GM10248 (cell line): ENCODE measurements around the gene CLEC2B.
A peak's percentile ranks its signal among the peaks of the same experiment; 100 is the strongest.

Experiments
- CTCF ChIA-PET: fragments of 300-600 bp; sonication (Branson Sonifier 250); formaldehyde crosslinking; extraction: SDS; loops from one replicate; lab custom pipeline; 2021; ENCODE audit warnings: antibody characterized with exemption; lab: Yijun Ruan, JAX
- POLR2A ChIA-PET: fragments of 350-650 bp; sonication (Branson Sonifier 250); formaldehyde crosslinking; extraction: SDS; loops from one replicate; lab custom pipeline; 2020; ENCODE audit warnings: antibody characterized with exemption; lab: Yijun Ruan, JAX
- DNase-seq: peaks from one replicate; pipeline ENCODE4 v3.0.0; 2012; ENCODE audit errors: extremely low spot score
- CTCF ChIP-seq: IDR thresholded peaks from 2 replicates; pipeline ENCODE4 v1.5.1; 2012; ENCODE audit warnings: mild to moderate bottlenecking, low read depth; ENCODE audit errors: extremely low read depth, missing control alignments, control extremely low read depth

Gene CLEC2B

GRCh38 chr12:9869307-9870161 lies at the start of gene CLEC2B:
TSS of gene CLEC2B (minus strand) at chr12:9869354.
- no peak for TF ChIP-seq CTCF
- CTCF ChIA-PET, result interaction anchor here (1.0 to 2.1 kb wide), 2 partner anchors 56 to 118 kb away, joined by 3 to 5 read pairs; no protein-coding TSS in a partner anchor
- POLR2A ChIA-PET, result no interaction called here
- peak; percentile 16 for DNase-seq

GRCh38 chr12:9911708-9912107 lies 42.6 kb upstream of the CLEC2B start:
- DNase-seq, result no peak
- ChIA-PET POLR2A (no interaction called here), CTCF (interaction anchor here (1.0 to 1.7 kb wide), 2 partner anchors 10 to 39 kb away, joined by 3 to 4 read pairs; no protein-coding TSS in a partner anchor)

GRCh38 chr12:9910716-9911421 lies 41.7 kb upstream of the CLEC2B start:
- ChIA-PET POLR2A (no interaction called here), CTCF (interaction anchor here (1.7 kb wide), 1 partner anchor 38 kb away, joined by 4 read pairs; no protein-coding TSS in a partner anchor)
- TF ChIP-seq CTCF, result no peak
- DNase-seq, result no peak

More at GRCh38 chr12:9911708-9912107, 42.6 kb upstream of the CLEC2B start:
- TF ChIP-seq CTCF, result no peak

- CTCF ChIA-PET, result interaction anchor here (1.2 kb wide), 1 partner anchor 159 kb away, joined by 5 read pairs; no protein-coding TSS in a partner anchor
- no peak for TF ChIP-seq CTCF
- no peak for DNase-seq
- POLR2A ChIA-PET, result no interaction called here
Measured at GRCh38 chr12:9909724-9910123, 40.6 kb upstream of the CLEC2B start.

- ChIA-PET CTCF (interaction anchor here (5.1 kb wide), 1 partner anchor 13 kb away, joined by 19 read pairs; no protein-coding TSS in a partner anchor), POLR2A (no interaction called here)
- no peak for TF ChIP-seq CTCF
- no peak for DNase-seq
Measured at GRCh38 chr12:9908350-9908749, 39.2 kb upstream of the CLEC2B start.

GRCh38 chr12:9907769-9908168 lies 38.6 kb upstream of the CLEC2B start:
- DNase-seq, result no peak
- no peak for TF ChIP-seq CTCF
- POLR2A ChIA-PET, result no interaction called here
- CTCF ChIA-PET, result interaction anchor here (5.1 kb wide), 1 partner anchor 13 kb away, joined by 19 read pairs; no protein-coding TSS in a partner anchor
